K562 (cell line): Measurements from ENCODE around the gene ANK3. TPM values are rescaled to one million over a fixed set of nuclear protein-coding genes. Genes with fewer than 3 reads are reported as not detected.

Source experiments
- ATAC-seq: fragments of 200-7000 bp; cut with Tn5 transposase; 3 replicates; pipeline ENCODE4 v1.9.1; 2020; ENCODE audit warnings: moderate library complexity
- BruUV-seq: library from RNA; stranded (reverse); fragments of 400-500 nt; replicated peaks from 2 replicates; lab custom pipeline; 2021; lab: Mats Ljungman, UMichigan
- CTCF ChIA-PET: fragments of 300-600 bp; formaldehyde crosslinking; extraction: SDS; loops from one replicate; lab custom pipeline; 2021; ENCODE audit warnings: low intra/inter-chr PET ratio; lab: Yijun Ruan, JAX
- POLR2A ChIA-PET: fragments of 300-600, 350-650 bp; sonication (Branson Sonifier 250); formaldehyde crosslinking; extraction: SDS; loops from one replicate; lab custom pipeline; 2021; ENCODE audit warnings: antibody characterized with exemption, inconsistent platforms; lab: Yijun Ruan, JAX
- DNase-seq, 4 experiments: peaks; one replicate each; pipeline versions ENCODE4 v3.0.0 to v3.0.0-alpha.2; 2011 to 2018; ENCODE audit warnings: low spot score in 3 of 4, mixed read lengths in 3 of 4; ENCODE audit errors: extremely low read depth in 1 of 4
- FAIRE-seq: peaks from 2 replicates; lab custom pipeline; 2011; peaks lifted over from hg19 to GRCh38; lab: Jason Lieb, UNC
- H2AFZ ChIP-seq: 2 replicates; pipeline ENCODE4 v1.6.0; 2011; ENCODE audit warnings: low read depth, low read length, control low read depth, inconsistent platforms
- H3K27ac ChIP-seq: fragments of 200-600 bp; 3 replicates; pipeline ENCODE4 v1.8.0; 2011; ENCODE audit warnings: low read depth, mild to moderate bottlenecking, control low read depth, inconsistent platforms, low read length, moderate library complexity, mixed read lengths; ENCODE audit errors: extremely low read depth
- H3K27me3 ChIP-seq, 2 experiments: fragments of 300-600 bp in 1 of 2; 2 replicates in 1 of 2; 3 replicates in 1 of 2; pipeline versions ENCODE4 v1.6.0 to v1.8.0; 2011; ENCODE audit warnings: inconsistent platforms in 2 of 2, low read length in 2 of 2, mild to moderate bottlenecking in 1 of 2, mixed read lengths in 1 of 2, moderate library complexity in 1 of 2; ENCODE audit not compliant: control insufficient read depth in 2 of 2, insufficient read depth in 2 of 2
- H3K36me3 ChIP-seq: fragments of 300-600 bp; 3 replicates; pipeline ENCODE4 v1.8.0; 2011; ENCODE audit warnings: mild to moderate bottlenecking, low read length, inconsistent platforms; ENCODE audit not compliant: control insufficient read depth, insufficient read depth
- H3K4me1 ChIP-seq, 2 experiments: fragments of 200-600 bp in 1 of 2; replicated peaks in 1 of 2; 2 replicates in 1 of 2; 3 replicates in 1 of 2; pipeline versions ENCODE4 v1.5.1 to v1.8.0; 2011; ENCODE audit warnings: inconsistent platforms in 2 of 2, low read length in 2 of 2, mild to moderate bottlenecking in 1 of 2, mixed read lengths in 1 of 2, moderate library complexity in 1 of 2; ENCODE audit not compliant: control insufficient read depth in 2 of 2, insufficient read depth in 2 of 2
- H3K4me2 ChIP-seq: 2 replicates; pipeline ENCODE4 v1.6.1; 2011; ENCODE audit warnings: low read length, control low read depth, inconsistent platforms, mixed read lengths; ENCODE audit not compliant: insufficient read depth
- H3K4me3 ChIP-seq: fragments of 200-600 bp; sonication (generic), shearing (Covaris generic); 2 replicates; pipeline ENCODE4 v1.5.1; 2016; ENCODE audit warnings: control low read depth, inconsistent platforms
- H3K79me2 ChIP-seq: fragments of 200-600 bp; 3 replicates; pipeline ENCODE4 v1.8.0; 2011; ENCODE audit warnings: low read length, inconsistent platforms; ENCODE audit not compliant: control insufficient read depth, insufficient read depth
- H3K9ac ChIP-seq, 2 experiments: 2 replicates each; pipeline versions ENCODE4 v1.6.0 to v1.6.1; 2011; ENCODE audit warnings: low read depth in 2 of 2, low read length in 2 of 2, control low read depth in 1 of 2, inconsistent platforms in 1 of 2, mild to moderate bottlenecking in 1 of 2, mixed read lengths in 1 of 2; ENCODE audit not compliant: insufficient read depth in 1 of 2
- H3K9me1 ChIP-seq: one replicate; pipeline ENCODE4 v1.6.0; 2011; ENCODE audit warnings: inconsistent platforms, mild to moderate bottlenecking, low read length, moderate library complexity; ENCODE audit not compliant: control insufficient read depth, insufficient read depth
- H3K9me3 ChIP-seq: replicated peaks from 2 replicates; pipeline ENCODE4 v1.5.1; 2011; ENCODE audit warnings: low read depth, low read length, inconsistent platforms; ENCODE audit not compliant: control insufficient read depth, insufficient read depth
- H4K20me1 ChIP-seq: replicated peaks from 2 replicates; pipeline ENCODE4 v1.6.1; 2011; ENCODE audit warnings: low read length, inconsistent platforms, mixed read lengths; ENCODE audit not compliant: control insufficient read depth, insufficient read depth
- CBFA2T3 ChIP-seq: fragments of 450-650 bp; IDR thresholded peaks from 2 replicates; pipeline ENCODE4 v1.6.1; 2017
- CC2D1A ChIP-seq: fragments of 450-650 bp; IDR thresholded peaks from 2 replicates; pipeline ENCODE4 v1.6.1; 2017; ENCODE audit warnings: mild to moderate bottlenecking
- PTRF ChIP-seq: fragments of 450-650 bp; IDR thresholded peaks from 2 replicates; pipeline ENCODE4 v1.6.1; 2016; ENCODE audit warnings: mild to moderate bottlenecking, missing genetic modification characterization, missing compliant biosample characterization
- RB1 ChIP-seq: fragments of 450-650 bp; IDR thresholded peaks from 2 replicates; pipeline ENCODE4 v1.6.1; 2017; ENCODE audit warnings: low read depth, mild to moderate bottlenecking
- RBM39 ChIP-seq: fragments of 200-400 bp; formaldehyde crosslinking; optimal IDR thresholded peaks from 2 replicates; pipeline ENCODE3; 2018; ENCODE audit warnings: low read depth, low read length
- SAP30 ChIP-seq: fragments of 200-600 bp; sonication (generic); IDR thresholded peaks from 2 replicates; pipeline ENCODE4 v1.6.1; 2012; ENCODE audit warnings: borderline replicate concordance, low read depth, mild to moderate bottlenecking, moderate library complexity, low read length, control low read depth, inconsistent platforms; ENCODE audit not compliant: insufficient read depth, poor library complexity, severe bottlenecking
- SMARCA5 ChIP-seq: fragments of 450-650 bp; IDR thresholded peaks from 2 replicates; pipeline ENCODE4 v1.6.1; 2016
- SRSF3 ChIP-seq: fragments of 200-400 bp; formaldehyde crosslinking; IDR thresholded peaks from 2 replicates; pipeline ENCODE4 v1.6.1; 2016; ENCODE audit warnings: mild to moderate bottlenecking, low read length, moderate library complexity; ENCODE audit not compliant: insufficient read depth
- WGBS: fragments of 100-300 bp; shearing (Covaris generic); methylation state at CpG from one replicate; pipeline ENCODE4 v1.1.6; 2016; ENCODE audit warnings: low coverage, mixed read lengths; ENCODE audit not compliant: insufficient coverage; ENCODE audit errors: missing lambda C conversion rate; 5-methylcytosine and 5-hydroxymethylcytosine counted together
- in situ Hi-C: fragments of 300-500 bp; cut with MboI; formaldehyde crosslinking; loops from 4 replicates; pipeline ENCODE4 v1.15.0; 2018; ENCODE audit warnings: inconsistent platforms, mixed read lengths
- intact Hi-C: fragments of 100-400 bp; cut with micrococcal nuclease; formaldehyde crosslinking; loops from 2 replicates; pipeline ENCODE4 v1.14.2; 2022
- polyA plus RNA-seq, 8 experiments: library from polyadenylated mRNA; depleted of rRNA in 4 of 8; stranded (reverse) in 5 of 8; unstranded in 3 of 8; fragments of >200 nt; fragmentation: Nextera tagmentation in 2 of 8; fragmentation: Illumina TruSeq in 1 of 8; extraction: Ambion mirVana in 2 of 8; extraction: Trizol in 1 of 8; gene quantifications; 2 replicates each; pipeline versions ENCODE4 v1.2.1 to v1.2.3, GENCODE V29; 2011 to 2014; ENCODE audit warnings: inconsistent platforms in 1 of 8, missing spikeins in 1 of 8
- total RNA-seq, 7 experiments: library from RNA; depleted of rRNA in 6 of 7; stranded (reverse); fragments of >200 nt in 6 of 7; fragmentation: Illumina TruSeq in 2 of 7; extraction: Trizol in 2 of 7; gene quantifications; 2 replicates each; pipeline versions ENCODE4 v1.2.1 to v1.2.3, GENCODE V29; 2011 to 2021; ENCODE audit warnings: low replicate concordance in 1 of 7
- TF ChIP-seq, protein P1 (sequence below): fragments of 450-650 bp; IDR thresholded peaks from 2 replicates; pipeline ENCODE4 v1.6.1; 2017; ENCODE audit warnings: antibody characterized with exemption, mild to moderate bottlenecking
- TF ChIP-seq, protein P2 (sequence below): sonication (generic); IDR thresholded peaks from 2 replicates; pipeline ENCODE4 v1.6.1; 2016
- TF ChIP-seq, protein P3 (sequence below): fragments of 250-450 bp; sonication (Bioruptor Pico); IDR thresholded peaks from 2 replicates; pipeline ENCODE4 v1.8.0; 2021; ENCODE audit warnings: mild to moderate bottlenecking, moderate library complexity
- TF ChIP-seq, protein P4 (sequence below): fragments of 250-450 bp; sonication (Bioruptor Pico); IDR thresholded peaks from 2 replicates; pipeline ENCODE4 v1.5.0; 2021

ANK3 gene
- total and polyA plus RNA-seq, 9 of the 15 experiments (the other 6 are each of a cell fraction or from before 2014, with no cell fraction given): 10.0 to 32.3 (median 17.9) TPM

DNA sequence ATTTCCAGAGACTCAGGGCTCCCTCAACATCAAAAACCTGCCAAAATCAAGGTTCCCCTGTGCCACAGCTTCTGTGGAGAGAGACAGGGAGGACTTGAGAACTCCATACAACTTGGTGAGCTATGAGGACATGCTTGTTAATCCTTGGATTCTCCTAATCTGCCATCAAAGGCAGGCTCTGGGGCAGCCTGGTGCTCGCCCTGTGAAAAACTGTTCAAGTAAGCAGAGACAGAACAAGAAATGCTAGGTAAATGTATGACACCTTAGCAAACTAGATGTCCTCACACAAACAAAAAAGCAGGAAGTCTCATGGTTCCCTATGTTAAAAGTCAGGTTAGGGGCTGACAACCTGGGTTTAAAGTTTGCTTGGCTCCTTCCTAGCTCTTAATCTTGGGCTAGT is 73.6 kb downstream of the ANK3 start (continued):
- TF ChIP-seq, protein P1, sequence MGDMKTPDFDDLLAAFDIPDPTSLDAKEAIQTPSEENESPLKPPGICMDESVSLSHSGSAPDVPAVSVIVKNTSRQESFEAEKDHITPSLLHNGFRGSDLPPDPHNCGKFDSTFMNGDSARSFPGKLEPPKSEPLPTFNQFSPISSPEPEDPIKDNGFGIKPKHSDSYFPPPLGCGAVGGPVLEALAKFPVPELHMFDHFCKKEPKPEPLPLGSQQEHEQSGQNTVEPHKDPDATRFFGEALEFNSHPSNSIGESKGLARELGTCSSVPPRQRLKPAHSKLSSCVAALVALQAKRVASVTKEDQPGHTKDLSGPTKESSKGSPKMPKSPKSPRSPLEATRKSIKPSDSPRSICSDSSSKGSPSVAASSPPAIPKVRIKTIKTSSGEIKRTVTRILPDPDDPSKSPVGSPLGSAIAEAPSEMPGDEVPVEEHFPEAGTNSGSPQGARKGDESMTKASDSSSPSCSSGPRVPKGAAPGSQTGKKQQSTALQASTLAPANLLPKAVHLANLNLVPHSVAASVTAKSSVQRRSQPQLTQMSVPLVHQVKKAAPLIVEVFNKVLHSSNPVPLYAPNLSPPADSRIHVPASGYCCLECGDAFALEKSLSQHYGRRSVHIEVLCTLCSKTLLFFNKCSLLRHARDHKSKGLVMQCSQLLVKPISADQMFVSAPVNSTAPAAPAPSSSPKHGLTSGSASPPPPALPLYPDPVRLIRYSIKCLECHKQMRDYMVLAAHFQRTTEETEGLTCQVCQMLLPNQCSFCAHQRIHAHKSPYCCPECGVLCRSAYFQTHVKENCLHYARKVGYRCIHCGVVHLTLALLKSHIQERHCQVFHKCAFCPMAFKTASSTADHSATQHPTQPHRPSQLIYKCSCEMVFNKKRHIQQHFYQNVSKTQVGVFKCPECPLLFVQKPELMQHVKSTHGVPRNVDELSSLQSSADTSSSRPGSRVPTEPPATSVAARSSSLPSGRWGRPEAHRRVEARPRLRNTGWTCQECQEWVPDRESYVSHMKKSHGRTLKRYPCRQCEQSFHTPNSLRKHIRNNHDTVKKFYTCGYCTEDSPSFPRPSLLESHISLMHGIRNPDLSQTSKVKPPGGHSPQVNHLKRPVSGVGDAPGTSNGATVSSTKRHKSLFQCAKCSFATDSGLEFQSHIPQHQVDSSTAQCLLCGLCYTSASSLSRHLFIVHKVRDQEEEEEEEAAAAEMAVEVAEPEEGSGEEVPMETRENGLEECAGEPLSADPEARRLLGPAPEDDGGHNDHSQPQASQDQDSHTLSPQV: peak; percentile 59
- TF ChIP-seq, protein P2, sequence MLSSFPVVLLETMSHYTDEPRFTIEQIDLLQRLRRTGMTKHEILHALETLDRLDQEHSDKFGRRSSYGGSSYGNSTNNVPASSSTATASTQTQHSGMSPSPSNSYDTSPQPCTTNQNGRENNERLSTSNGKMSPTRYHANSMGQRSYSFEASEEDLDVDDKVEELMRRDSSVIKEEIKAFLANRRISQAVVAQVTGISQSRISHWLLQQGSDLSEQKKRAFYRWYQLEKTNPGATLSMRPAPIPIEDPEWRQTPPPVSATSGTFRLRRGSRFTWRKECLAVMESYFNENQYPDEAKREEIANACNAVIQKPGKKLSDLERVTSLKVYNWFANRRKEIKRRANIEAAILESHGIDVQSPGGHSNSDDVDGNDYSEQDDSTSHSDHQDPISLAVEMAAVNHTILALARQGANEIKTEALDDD: 0 out of 2 replicates have a peak, but pooled peaks have one; percentile 39
- TF ChIP-seq CC2D1A: no peak
- TF ChIP-seq, all 486 proteins: peak for 3

DNA sequence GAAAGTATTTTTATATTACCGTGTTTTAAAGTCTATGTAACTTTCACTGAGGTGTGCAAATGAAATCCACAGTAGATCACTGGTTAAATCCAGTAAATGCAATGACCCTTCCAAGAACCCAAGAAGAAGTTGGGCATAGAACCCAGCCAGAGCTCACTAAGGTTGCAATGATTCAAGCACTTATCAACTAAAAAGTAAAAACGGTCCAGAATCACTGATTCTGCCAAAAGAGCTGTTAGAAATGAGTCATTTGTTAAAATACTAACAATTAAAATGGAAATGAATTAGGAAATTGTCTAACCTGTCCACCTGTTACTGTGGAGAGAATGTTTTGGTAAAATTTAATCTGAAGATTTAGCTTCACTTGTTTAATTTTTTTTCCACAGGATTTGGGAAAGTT is 74.4 kb downstream of the ANK3 start:
- TF ChIP-seq SAP30 (no peak), SMARCA5 (no peak), PTRF (tag) (no peak), RB1 (no peak), RBM39 (no peak), CBFA2T3 (no peak), SRSF3 (no peak)
- TF ChIP-seq, protein P3, sequence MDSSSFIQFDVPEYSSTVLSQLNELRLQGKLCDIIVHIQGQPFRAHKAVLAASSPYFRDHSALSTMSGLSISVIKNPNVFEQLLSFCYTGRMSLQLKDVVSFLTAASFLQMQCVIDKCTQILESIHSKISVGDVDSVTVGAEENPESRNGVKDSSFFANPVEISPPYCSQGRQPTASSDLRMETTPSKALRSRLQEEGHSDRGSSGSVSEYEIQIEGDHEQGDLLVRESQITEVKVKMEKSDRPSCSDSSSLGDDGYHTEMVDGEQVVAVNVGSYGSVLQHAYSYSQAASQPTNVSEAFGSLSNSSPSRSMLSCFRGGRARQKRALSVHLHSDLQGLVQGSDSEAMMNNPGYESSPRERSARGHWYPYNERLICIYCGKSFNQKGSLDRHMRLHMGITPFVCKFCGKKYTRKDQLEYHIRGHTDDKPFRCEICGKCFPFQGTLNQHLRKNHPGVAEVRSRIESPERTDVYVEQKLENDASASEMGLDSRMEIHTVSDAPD (CRISPR knock-in tag): no peak
- TF ChIP-seq, protein P4, sequence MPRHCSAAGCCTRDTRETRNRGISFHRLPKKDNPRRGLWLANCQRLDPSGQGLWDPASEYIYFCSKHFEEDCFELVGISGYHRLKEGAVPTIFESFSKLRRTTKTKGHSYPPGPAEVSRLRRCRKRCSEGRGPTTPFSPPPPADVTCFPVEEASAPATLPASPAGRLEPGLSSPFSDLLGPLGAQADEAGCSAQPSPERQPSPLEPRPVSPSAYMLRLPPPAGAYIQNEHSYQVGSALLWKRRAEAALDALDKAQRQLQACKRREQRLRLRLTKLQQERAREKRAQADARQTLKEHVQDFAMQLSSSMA (CRISPR knock-in tag): no peak
- TF ChIP-seq, all 486 proteins: peak for 0
- no peaks in the 10 kb centered on the region for H3K36me3 ChIP-seq
- H3K9me1 ChIP-seq: no peaks in the 10 kb centered on the region
- H3K4me2 ChIP-seq: no peak overlapping the region
- H3K4me1 ChIP-seq: peaks cover 11 to 59% of the 10 kb centered on the region in 2 experiments
- H3K79me2 ChIP-seq: no peaks in the 10 kb centered on the region
- no peak for DNase-seq
- H3K27ac ChIP-seq: peak overlapping the region; percentile 85; the same call in 1 of the 3 replicates
- H2AFZ ChIP-seq: peak overlapping the region; percentile 89; the same call in 1 of the 2 replicates
- no peak overlapping the region for H3K9ac ChIP-seq
- BruUV-seq: no TSS peak
- in situ Hi-C loops (no loop called here), intact Hi-C loops (no loop called here)
- H3K27me3 ChIP-seq: no peaks in the 10 kb centered on the region
- POLR2A ChIA-PET: interaction anchor here (0.8 kb wide), 1 partner anchor 21 kb away, joined by 3 read pairs; no protein-coding TSS in a partner anchor
- ATAC-seq: no peak
- CTCF ChIA-PET: no interaction called here
- no peaks in the 10 kb centered on the region for H3K9me3 ChIP-seq
- H3K4me3 ChIP-seq: no peak overlapping the region
- WGBS: 15% methylated on average over 2 of the region's 2 CpGs
- FAIRE-seq: no peak
- no peaks in the 10 kb centered on the region for H4K20me1 ChIP-seq
